ENCODE results near the gene MYO1A.

MYO1A gene

DNA sequence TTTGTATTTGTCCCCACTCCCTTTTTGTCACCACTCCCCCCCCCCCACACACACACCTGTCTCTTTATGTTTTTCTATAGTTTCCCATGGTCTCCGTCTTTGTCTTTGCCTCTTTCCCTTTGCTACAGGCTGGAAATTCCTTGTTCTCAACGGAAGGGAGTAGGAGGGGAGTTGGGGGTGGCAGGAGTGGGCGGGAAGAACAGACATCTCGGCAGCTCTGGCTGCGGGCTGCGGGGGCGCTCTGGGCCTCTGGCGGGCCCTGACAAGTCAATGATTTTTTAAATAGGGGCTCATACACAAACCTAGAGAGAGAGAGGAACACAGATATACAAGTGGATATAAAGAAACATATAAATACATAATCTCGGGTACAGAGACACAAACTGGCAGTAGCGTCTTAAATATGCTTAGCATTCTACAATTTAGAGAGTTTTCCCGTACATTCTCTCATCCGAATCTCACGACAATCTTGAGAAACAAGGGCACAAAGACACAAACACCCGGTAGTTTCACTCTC, 36.6 kb upstream of the MYO1A start:
- no peaks in the 10 kb centered on the region for H4K20me1 ChIP-seq (ENCODE audit: low read depth, low read length)
- H3K27me3 ChIP-seq (ENCODE audit: low read length): no peaks in the 10 kb centered on the region
- peaks cover 9% of the 10 kb centered on the region; the same call in 1 of the 2 replicates for H3K79me2 ChIP-seq (ENCODE audit: insufficient read depth, low read length)
- H3K9me3 ChIP-seq (ENCODE audit: insufficient read depth, low read length): no peaks in the 10 kb centered on the region
- peak overlapping the region; percentile 63 for H3K4me3 ChIP-seq (ENCODE audit: insufficient read depth, low read length, poor library complexity, severe bottlenecking)
- H3K27ac ChIP-seq (ENCODE audit: low read depth, low read length): peak overlapping the region; percentile 91
- H3K9ac ChIP-seq (ENCODE audit: low read length): peak overlapping the region; percentile 74
- no peak for TF ChIP-seq EZH2phosphoT487 (conservative IDR thresholded peaks at IDR 0.05; ENCODE audit: low read length)
- TF ChIP-seq, protein P1, sequence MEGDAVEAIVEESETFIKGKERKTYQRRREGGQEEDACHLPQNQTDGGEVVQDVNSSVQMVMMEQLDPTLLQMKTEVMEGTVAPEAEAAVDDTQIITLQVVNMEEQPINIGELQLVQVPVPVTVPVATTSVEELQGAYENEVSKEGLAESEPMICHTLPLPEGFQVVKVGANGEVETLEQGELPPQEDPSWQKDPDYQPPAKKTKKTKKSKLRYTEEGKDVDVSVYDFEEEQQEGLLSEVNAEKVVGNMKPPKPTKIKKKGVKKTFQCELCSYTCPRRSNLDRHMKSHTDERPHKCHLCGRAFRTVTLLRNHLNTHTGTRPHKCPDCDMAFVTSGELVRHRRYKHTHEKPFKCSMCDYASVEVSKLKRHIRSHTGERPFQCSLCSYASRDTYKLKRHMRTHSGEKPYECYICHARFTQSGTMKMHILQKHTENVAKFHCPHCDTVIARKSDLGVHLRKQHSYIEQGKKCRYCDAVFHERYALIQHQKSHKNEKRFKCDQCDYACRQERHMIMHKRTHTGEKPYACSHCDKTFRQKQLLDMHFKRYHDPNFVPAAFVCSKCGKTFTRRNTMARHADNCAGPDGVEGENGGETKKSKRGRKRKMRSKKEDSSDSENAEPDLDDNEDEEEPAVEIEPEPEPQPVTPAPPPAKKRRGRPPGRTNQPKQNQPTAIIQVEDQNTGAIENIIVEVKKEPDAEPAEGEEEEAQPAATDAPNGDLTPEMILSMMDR (IDR thresholded peaks at IDR 0.05; ENCODE audit: insufficient read depth, low read length, poor library complexity, severe bottlenecking): peak; percentile 74
- no peaks in the 10 kb centered on the region for H3K36me3 ChIP-seq (ENCODE audit: low read length)
- no peaks in the 10 kb centered on the region for H3K9me2 ChIP-seq (replicated peaks; ENCODE audit: insufficient read depth, low read length)
- H3K4me2 ChIP-seq (ENCODE audit: low read depth, low read length, poor library complexity, severe bottlenecking): peak overlapping the region; percentile 95
- peak overlapping the region; percentile 55 for H2AFZ ChIP-seq (ENCODE audit: low read depth, low read length, severe bottlenecking)
- peaks cover 30% of the 10 kb centered on the region for H3F3A ChIP-seq (ENCODE audit: insufficient read depth)

DNA sequence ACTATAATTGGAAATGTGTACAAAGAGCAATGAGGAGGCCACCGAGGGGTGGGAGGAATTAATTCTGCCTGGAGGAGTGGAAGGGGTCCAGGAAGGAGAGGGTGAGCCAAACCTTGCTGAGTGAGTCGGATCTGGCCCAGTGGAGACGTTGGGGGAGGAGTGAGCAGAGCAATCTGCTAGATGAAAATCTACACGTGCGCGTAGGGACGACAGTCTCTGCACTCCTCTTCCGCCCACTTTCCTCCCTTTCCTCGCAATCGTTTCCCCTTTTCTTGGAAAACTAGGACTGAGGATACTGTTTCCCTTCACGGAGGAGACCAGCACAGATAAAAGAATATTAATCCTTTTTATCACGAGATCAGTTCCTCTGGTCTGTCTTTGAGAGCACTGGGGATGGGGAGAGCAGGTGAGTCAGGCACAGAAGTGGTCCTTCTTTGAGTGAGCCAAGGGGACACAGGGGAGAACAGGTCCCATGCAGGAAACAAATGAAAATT, 36.1 kb upstream of the MYO1A start:
- Histone ChIP-seq H3K4me3 (ENCODE audit: insufficient read depth, low read length, poor library complexity, severe bottlenecking) (no peak overlapping the region), H3K27ac (ENCODE audit: low read depth, low read length) (peak overlapping the region; percentile 91), H3K79me2 (ENCODE audit: insufficient read depth, low read length) (peaks cover 9% of the 10 kb centered on the region; the same call in 1 of the 2 replicates), H3K9ac (ENCODE audit: low read length) (peak overlapping the region; percentile 74), H4K20me1 (ENCODE audit: low read depth, low read length) (no peaks in the 10 kb centered on the region), H3K9me3 (ENCODE audit: insufficient read depth, low read length) (no peaks in the 10 kb centered on the region), H3K9me2 (replicated peaks; ENCODE audit: insufficient read depth, low read length) (no peaks in the 10 kb centered on the region), H3K36me3 (ENCODE audit: low read length) (no peaks in the 10 kb centered on the region), H3K27me3 (ENCODE audit: low read length) (no peaks in the 10 kb centered on the region), H3F3A (ENCODE audit: insufficient read depth) (peaks cover 30% of the 10 kb centered on the region), H3K4me2 (ENCODE audit: low read depth, low read length, poor library complexity, severe bottlenecking) (peak overlapping the region; percentile 95), H2AFZ (ENCODE audit: low read depth, low read length, severe bottlenecking) (peak overlapping the region; percentile 55)
- TF ChIP-seq EZH2phosphoT487 (conservative IDR thresholded peaks at IDR 0.05; ENCODE audit: low read length): no peak
- TF ChIP-seq, protein P1 (IDR thresholded peaks at IDR 0.05; ENCODE audit: insufficient read depth, low read length, poor library complexity, severe bottlenecking): no peak

DNA sequence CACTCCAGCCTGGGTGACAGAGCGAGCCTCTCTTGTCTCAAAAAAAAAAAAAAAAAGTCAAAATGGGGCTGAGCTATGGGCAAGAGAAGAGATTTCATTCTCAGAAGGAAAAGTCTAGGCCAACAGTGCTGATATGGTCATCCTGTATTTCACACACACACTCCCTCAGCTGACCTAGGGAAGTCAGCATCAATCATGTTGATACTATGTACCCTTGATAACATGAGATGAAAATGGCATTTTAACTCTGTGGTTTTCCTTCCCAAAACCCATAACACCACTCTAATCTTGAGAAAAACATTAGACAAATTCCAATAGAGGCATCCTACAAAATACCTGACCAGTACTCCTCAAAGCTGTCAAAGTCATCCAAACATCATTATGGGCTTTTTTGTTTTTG, 30.9 kb upstream of the MYO1A start:
- Histone ChIP-seq H3K27ac (ENCODE audit: low read depth, low read length) (no peak overlapping the region), H3K9ac (ENCODE audit: low read length) (no peak overlapping the region), H3K9me2 (replicated peaks; ENCODE audit: insufficient read depth, low read length) (no peaks in the 10 kb centered on the region), H3K9me3 (ENCODE audit: insufficient read depth, low read length) (no peaks in the 10 kb centered on the region), H3F3A (ENCODE audit: insufficient read depth) (peaks cover 12% of the 10 kb centered on the region), H4K20me1 (ENCODE audit: low read depth, low read length) (no peaks in the 10 kb centered on the region), H2AFZ (ENCODE audit: low read depth, low read length, severe bottlenecking) (no peak overlapping the region), H3K4me3 (ENCODE audit: insufficient read depth, low read length, poor library complexity, severe bottlenecking) (no peak overlapping the region), H3K36me3 (ENCODE audit: low read length) (peaks cover 2% of the 10 kb centered on the region; the same call in 1 of the 2 replicates), H3K79me2 (ENCODE audit: insufficient read depth, low read length) (peaks cover 24% of the 10 kb centered on the region), H3K4me2 (ENCODE audit: low read depth, low read length, poor library complexity, severe bottlenecking) (no peak overlapping the region), H3K27me3 (ENCODE audit: low read length) (no peaks in the 10 kb centered on the region)
- TF ChIP-seq, protein P1 (IDR thresholded peaks at IDR 0.05; ENCODE audit: insufficient read depth, low read length, poor library complexity, severe bottlenecking): no peak
- TF ChIP-seq EZH2phosphoT487 (conservative IDR thresholded peaks at IDR 0.05; ENCODE audit: low read length): no peak
